ENCODE results near the gene SIL1.
"Not testable (repeated sequence)": the region's sequence is repeated elsewhere in the genome, so short reads cannot be mapped to it uniquely, and the experiment has no call there.

The SIL1 gene

GRCh38 chr5:139022528-139022927, 175.6 kb downstream of the SIL1 start:
- no peak for DNase-seq (ENCODE audit: low read depth)

GRCh38 chr5:139021346-139021745, 176.8 kb downstream of the SIL1 start:
- no peak for DNase-seq (ENCODE audit: low read depth)

GRCh38 chr5:139019880-139020279, 178.3 kb downstream of the SIL1 start:
- DNase-seq (ENCODE audit: low read depth) = no peak

GRCh38 chr5:139019211-139019610, 179.0 kb downstream of the SIL1 start:
- DNase-seq (ENCODE audit: low read depth) = no peak

- no peak for DNase-seq (ENCODE audit: low read depth)
Measured at GRCh38 chr5:139017624-139018023, 180.5 kb downstream of the SIL1 start.

- DNase-seq (ENCODE audit: low read depth) = no peak
Measured at GRCh38 chr5:139016186-139016585, 182.0 kb downstream of the SIL1 start.

- no peak for DNase-seq (ENCODE audit: low read depth)
Measured at GRCh38 chr5:139014726-139015125, 183.4 kb downstream of the SIL1 start.

GRCh38 chr5:139012176-139012575, 186.0 kb downstream of the SIL1 start:
- DNase-seq (ENCODE audit: low read depth) = no peak

- DNase-seq (ENCODE audit: low read depth) = not testable (repeated sequence)
Measured at GRCh38 chr5:139011156-139011555, 187.0 kb downstream of the SIL1 start.

GRCh38 chr5:139004374-139005307, 193.5 kb downstream of the SIL1 start:
- DNase-seq (ENCODE audit: low read depth) = no peak

- DNase-seq (ENCODE audit: low read depth) = no peak
Measured at GRCh38 chr5:138999674-139000073, 198.5 kb downstream of the SIL1 start.

- no peak for DNase-seq (ENCODE audit: low read depth)
Measured at GRCh38 chr5:138998521-138998920, 199.6 kb downstream of the SIL1 start.

- no peak for DNase-seq (ENCODE audit: low read depth)
Measured at GRCh38 chr5:138996120-138996519, 202.0 kb downstream of the SIL1 start.

GRCh38 chr5:138990986-138991590, 207.1 kb downstream of the SIL1 start:
- no peak for DNase-seq (ENCODE audit: low read depth)

GRCh38 chr5:138989720-138990119, 208.4 kb downstream of the SIL1 start:
- no peak for DNase-seq (ENCODE audit: low read depth)

GRCh38 chr5:138986186-138986800, 211.9 kb downstream of the SIL1 start:
- DNase-seq (ENCODE audit: low read depth) = no peak

GRCh38 chr5:138985683-138986082, 212.5 kb downstream of the SIL1 start:
- DNase-seq (ENCODE audit: low read depth) = no peak

GRCh38 chr5:138985256-138985655, 212.9 kb downstream of the SIL1 start:
- no peak for DNase-seq (ENCODE audit: low read depth)

- no peak for DNase-seq (ENCODE audit: low read depth)
Measured at GRCh38 chr5:138983984-138984383, 214.2 kb downstream of the SIL1 start.

GRCh38 chr5:138981586-138981985, 216.6 kb downstream of the SIL1 start:
- no peak for DNase-seq (ENCODE audit: low read depth)

GRCh38 chr5:138981131-138981530, 217.0 kb downstream of the SIL1 start:
- DNase-seq (ENCODE audit: low read depth) = no peak

GRCh38 chr5:138980441-138980840, 217.7 kb downstream of the SIL1 start:
- no peak for DNase-seq (ENCODE audit: low read depth)

GRCh38 chr5:138979684-138980280, 218.4 kb downstream of the SIL1 start:
- no peak for DNase-seq (ENCODE audit: low read depth)

All from activated T-helper 1 cell treated with Interleukin-2 at 50 U/mL for 16 hours (primary cell).